GM12878 (cell line): ENCODE results near the gene PLEKHA1. TPM values are rescaled to one million over a fixed set of nuclear protein-coding genes. Genes with fewer than 3 reads are reported as not detected.

Experiments
- ATAC-seq: fragments of 200-7000 bp; cut with Tn5 transposase; 3 replicates; pipeline ENCODE4 v1.9.1; 2020; ENCODE audit warnings: mild to moderate bottlenecking, moderate library complexity
- BruUV-seq: library from RNA; stranded (reverse); fragments of 400-500 nt; replicated peaks from 2 replicates; lab custom pipeline; 2021; lab: Mats Ljungman, UMichigan
- CTCF ChIA-PET: fragments of 300-600 bp; sonication (Branson Sonifier 250); formaldehyde crosslinking; extraction: SDS; loops from one replicate; lab custom pipeline; 2021; ENCODE audit warnings: inconsistent platforms; lab: Yijun Ruan, JAX
- POLR2A ChIA-PET: fragments of 350-600 bp; formaldehyde crosslinking; extraction: SDS; loops from one replicate; lab custom pipeline; 2021; ENCODE audit warnings: inconsistent platforms; lab: Charles Lee
- RAD21 ChIA-PET: fragments of 300-600 bp; sonication (Branson Sonifier 250); formaldehyde crosslinking; loops from one replicate; lab custom pipeline; 2023; ENCODE audit warnings: antibody characterized with exemption; ENCODE audit not compliant: unreplicated experiment; lab: Charles Lee
- SMC1A ChIA-PET: fragments of 300-600 bp; sonication (Branson Sonifier 250); formaldehyde crosslinking; loops from one replicate; lab custom pipeline; 2023; ENCODE audit not compliant: unreplicated experiment, uncharacterized antibody; lab: Charles Lee
- DNase-seq: peaks from one replicate; pipeline ENCODE4 v3.0.0-alpha.2; 2011; ENCODE audit warnings: low read depth, low spot score
- FAIRE-seq: peaks from 3 replicates; lab custom pipeline; 2011; peaks lifted over from hg19 to GRCh38; lab: Jason Lieb, UNC
- H2AFZ ChIP-seq: 2 replicates; pipeline ENCODE4 v1.6.0; 2011; ENCODE audit warnings: low read depth, low read length, control low read depth; ENCODE audit not compliant: control insufficient read depth
- H3K27ac ChIP-seq: 2 replicates; pipeline ENCODE4 v1.5.1; 2011; ENCODE audit warnings: control low read depth; ENCODE audit not compliant: control insufficient read depth, insufficient read depth
- H3K27me3 ChIP-seq, 2 experiments: replicated peaks in 1 of 2; 2 replicates each; pipeline versions ENCODE4 v1.6.0 to v1.6.1; 2011; ENCODE audit warnings: low read length in 1 of 2; ENCODE audit not compliant: control insufficient read depth in 2 of 2, insufficient read depth in 2 of 2
- H3K36me3 ChIP-seq, 2 experiments: 2 replicates each; pipeline ENCODE4 v1.5.1; 2011; ENCODE audit warnings: low read length in 1 of 2; ENCODE audit not compliant: control insufficient read depth in 2 of 2, insufficient read depth in 2 of 2
- H3K4me1 ChIP-seq: 2 replicates; pipeline ENCODE4 v1.6.1; 2011; ENCODE audit warnings: mild to moderate bottlenecking, low read length, moderate library complexity, mixed read lengths; ENCODE audit not compliant: control insufficient read depth, insufficient read depth
- H3K4me2 ChIP-seq: 2 replicates; pipeline ENCODE4 v1.6.0; 2011; ENCODE audit warnings: control low read depth; ENCODE audit not compliant: control insufficient read depth, insufficient read depth
- H3K4me3 ChIP-seq: fragments of 200-600 bp; sonication (generic); 2 replicates; pipeline ENCODE4 v1.5.1; 2016
- H3K79me2 ChIP-seq: 2 replicates; pipeline ENCODE4 v1.6.0; 2011; ENCODE audit warnings: low read length; ENCODE audit not compliant: control insufficient read depth, insufficient read depth
- H3K9ac ChIP-seq: 2 replicates; pipeline ENCODE4 v1.8.0; 2011; ENCODE audit warnings: low read length, control low read depth, mixed read lengths; ENCODE audit not compliant: control insufficient read depth, insufficient read depth
- H3K9me3 ChIP-seq: replicated peaks from 3 replicates; pipeline ENCODE4 v1.5.1; 2011; ENCODE audit warnings: mild to moderate bottlenecking, low read length; ENCODE audit not compliant: control insufficient read depth, insufficient read depth
- H4K20me1 ChIP-seq: 2 replicates; pipeline ENCODE4 v1.6.0; 2011; ENCODE audit not compliant: control insufficient read depth, insufficient read depth
- CEBPB ChIP-seq, 2 experiments: fragments of 150-350 bp in 1 of 2; IDR thresholded peaks; 2 replicates each; pipeline ENCODE4 v1.6.1; 2012 to 2014; ENCODE audit warnings: low read depth in 2 of 2, low read length in 2 of 2, borderline replicate concordance in 1 of 2, inconsistent platforms in 1 of 2
- EZH2 ChIP-seq: IDR thresholded peaks from 2 replicates; pipeline ENCODE4 v1.6.1; 2012; ENCODE audit warnings: low read depth, mild to moderate bottlenecking, control low read depth, inconsistent platforms, low read length, borderline replicate concordance; ENCODE audit not compliant: control insufficient read depth
- KDM1A ChIP-seq: fragments of 200-600 bp; sonication (generic); IDR thresholded peaks from 2 replicates; pipeline ENCODE4 v1.6.1; 2016; ENCODE audit warnings: borderline replicate concordance
- MLLT1 ChIP-seq: fragments of 450-650 bp; IDR thresholded peaks from 2 replicates; pipeline ENCODE4 v1.6.1; 2016; ENCODE audit warnings: mild to moderate bottlenecking
- MTA3 ChIP-seq: IDR thresholded peaks from 2 replicates; pipeline ENCODE4 v1.6.1; 2012; ENCODE audit warnings: low read length, inconsistent platforms, borderline replicate concordance
- NFIC ChIP-seq: IDR thresholded peaks from 2 replicates; pipeline ENCODE4 v1.6.1; 2012; ENCODE audit warnings: low read depth, mild to moderate bottlenecking, inconsistent platforms, low read length, moderate library complexity
- NRF1 ChIP-seq: conservative IDR thresholded peaks from 2 replicates; pipeline ENCODE4 v1.6.1; 2011; ENCODE audit warnings: mild to moderate bottlenecking, low read depth, low read length, improper control_type of control experiment
- PML ChIP-seq: IDR thresholded peaks from 2 replicates; pipeline ENCODE4 v1.6.1; 2012; ENCODE audit warnings: low read length, inconsistent platforms
- PRDM15 ChIP-seq: fragments of 450-650 bp; formaldehyde crosslinking; IDR thresholded peaks from 2 replicates; pipeline ENCODE4 v1.4.0; 2020; ENCODE audit warnings: mild to moderate bottlenecking, moderate library complexity
- RAD21 ChIP-seq: IDR thresholded peaks from 2 replicates; pipeline ENCODE4 v1.6.1; 2011; ENCODE audit warnings: mild to moderate bottlenecking, low read depth, low read length, moderate library complexity; ENCODE audit not compliant: insufficient read depth
- RBBP5 ChIP-seq: fragments of 200-600 bp; sonication (generic); conservative IDR thresholded peaks from 2 replicates; pipeline ENCODE4 v1.6.1; 2016
- SMAD5 ChIP-seq: IDR thresholded peaks from 2 replicates; pipeline ENCODE4 v1.6.1; 2016; ENCODE audit warnings: antibody characterized with exemption, low read depth
- TBL1XR1 ChIP-seq: IDR thresholded peaks from 2 replicates; pipeline ENCODE4 v1.6.1; 2012; ENCODE audit warnings: low read depth, low read length, improper control_type of control experiment
- ZBTB33 ChIP-seq: fragments of 450-650 bp; IDR thresholded peaks from 2 replicates; pipeline ENCODE4 v1.6.1; 2017; ENCODE audit warnings: mild to moderate bottlenecking
- ZNF384 ChIP-seq: IDR thresholded peaks from 2 replicates; pipeline ENCODE4 v1.6.1; 2012; ENCODE audit warnings: low read depth, mild to moderate bottlenecking, low read length, improper control_type of control experiment, borderline replicate concordance
- ZNF622 ChIP-seq: fragments of 450-650 bp; IDR thresholded peaks from 2 replicates; pipeline ENCODE4 v1.6.1; 2017; ENCODE audit warnings: mild to moderate bottlenecking, inconsistent platforms
- WGBS: methylation state at CpG from one replicate; pipeline ENCODE4 v1.1.6; 2016; ENCODE audit warnings: low lambda C conversion rate; ENCODE audit not compliant: insufficient replicate concordance, insufficient coverage; ENCODE audit errors: missing lambda C conversion rate; 5-methylcytosine and 5-hydroxymethylcytosine counted together
- in situ Hi-C: fragments of 300-500 bp; cut with MboI; formaldehyde crosslinking; loops from 9 replicates; pipeline ENCODE4 v1.14.3; 2018; ENCODE audit warnings: mixed read lengths
- intact Hi-C: fragments of 100-400 bp; cut with micrococcal nuclease; formaldehyde crosslinking; loops from one replicate; pipeline ENCODE4 v1.14.2; 2022; ENCODE audit not compliant: unreplicated experiment
- polyA plus RNA-seq, 11 experiments: library from polyadenylated mRNA; depleted of rRNA in 4 of 11; unstranded in 6 of 11; stranded (reverse) in 5 of 11; fragments of >200 nt; fragmentation: Nextera tagmentation in 4 of 11; fragmentation: Illumina TruSeq in 1 of 11; extraction: Ambion mirVana in 4 of 11; extraction: Trizol in 1 of 11; gene quantifications; 1 replicate in 1 of 11; 2 replicates in 10 of 11; pipeline versions ENCODE4 v1.2.1 to v1.2.3, GENCODE V29; 2011 to 2016; ENCODE audit warnings: inconsistent platforms in 2 of 11, missing spikeins in 2 of 11, low read depth in 1 of 11
- total RNA-seq, 4 experiments: library from RNA; depleted of rRNA in 3 of 4; stranded (reverse); fragments of >200 nt in 3 of 4; fragmentation: Illumina TruSeq in 1 of 4; extraction: Trizol in 1 of 4; gene quantifications; 2 replicates each; pipeline versions ENCODE4 v1.2.1 to v1.2.3, GENCODE V29; 2013 to 2021

PLEKHA1 gene
- total and polyA plus RNA-seq, 10 of the 15 experiments (the other 5 are each of a cell fraction or from before 2014, with no cell fraction given) = 0.15 to 6.0 (median 0.32) TPM

- 2% methylated on average over 51 of the region's 89 CpGs for WGBS
- no TSS peak for BruUV-seq
- H3K4me1 ChIP-seq = peaks cover 6% of the 10 kb centered on the region
- peak; percentile 78 for ATAC-seq
- no peaks in the 10 kb centered on the region for H3K79me2 ChIP-seq
- peak; percentile 80 for FAIRE-seq
- peak overlapping the region; percentile 67; the same call in 1 of the 2 replicates for H3K4me3 ChIP-seq
- in situ Hi-C loops = no loop called here
- DNase-seq = peak; percentile 47
- ChIA-PET RAD21 (no interaction called here), SMC1A (interaction anchor here (1.6 to 2.1 kb wide), 2 partner anchors 13 to 60 kb away, joined by 3 to 8 read pairs; no protein-coding TSS in a partner anchor), POLR2A (interaction anchor here (0.6 kb wide), 1 partner anchor 1522 kb away, joined by 3 read pairs; no protein-coding TSS in a partner anchor), CTCF (interaction anchor here (1.1 to 1.2 kb wide), 2 partner anchors 39 to 76 kb away, joined by 4 to 7 read pairs; no protein-coding TSS in a partner anchor)
- peak overlapping the region; percentile 56 for H2AFZ ChIP-seq
- peak overlapping the region; percentile 35; the same call in 1 of the 2 replicates for H3K9ac ChIP-seq
- peaks cover 0 to 13% of the 10 kb centered on the region in 2 experiments; a peak in 3 of 4 replicates for H3K27me3 ChIP-seq
- peak overlapping the region; percentile 88 for H3K4me2 ChIP-seq
- H3K27ac ChIP-seq = no peak overlapping the region
- no peaks in the 10 kb centered on the region for H3K36me3 ChIP-seq
- no peaks in the 10 kb centered on the region for H4K20me1 ChIP-seq
- intact Hi-C loops = no loop called here
- no peaks in the 10 kb centered on the region; the same call in 1 of the 3 replicates for H3K9me3 ChIP-seq
- TF ChIP-seq NFIC (peak; percentile 69), CEBPB (IDR thresholded peaks at IDR 0.05; ENCODE audit: borderline replicate concordance in 1 of 2, low read depth in 2 of 2, low read length in 2 of 2) (0 out of 4 replicates have a peak, but pooled peaks of 1 of the 2 experiments have one; percentile 57), RBBP5 (no peak), ZNF384 (no peak), PRDM15 (CRISPR knock-in tag) (no peak), RAD21 (no peak), NRF1 (no peak), PML (no peak), TBL1XR1 (peak; percentile 84), EZH2 (no peak), ZBTB33 (no peak), ZNF622 (no peak), KDM1A (no peak), MTA3 (peak; percentile 94; the same call in 1 of the 2 replicates), SMAD5 (no peak), MLLT1 (peak; percentile 72)
These were observed 561 bp downstream of the PLEKHA1 start for GRCh38 chr10:122374859-122375678.
